Neuronal stem cell (in vitro differentiated cells): Measurements from ENCODE around the gene LDHB.

Experiments used
- DNase-seq: peaks from one replicate; pipeline ENCODE4 v3.0.0-alpha.2; 2013; ENCODE audit warnings: low spot score
- H2AFZ ChIP-seq: one replicate; pipeline ENCODE4 v1.6.1; 2013; ENCODE audit warnings: mild to moderate bottlenecking, low read length, inconsistent platforms
- H2AK5ac ChIP-seq: 2 replicates; pipeline ENCODE4 v1.6.1; 2013; ENCODE audit warnings: low read depth, mild to moderate bottlenecking, inconsistent platforms, low read length, moderate library complexity, mixed read lengths
- H2BK120ac ChIP-seq: 2 replicates; pipeline ENCODE4 v1.6.1; 2013; ENCODE audit warnings: low read depth, mild to moderate bottlenecking, inconsistent platforms, low read length, moderate library complexity, mixed read lengths
- H2BK12ac ChIP-seq: one replicate; pipeline ENCODE4 v1.6.1; 2013; ENCODE audit warnings: low read length, inconsistent platforms
- H2BK15ac ChIP-seq: 2 replicates; pipeline ENCODE4 v1.6.1; 2013; ENCODE audit warnings: mild to moderate bottlenecking, low read length, inconsistent platforms, mixed read lengths
- H2BK5ac ChIP-seq: one replicate; pipeline ENCODE4 v1.6.1; 2013; ENCODE audit warnings: inconsistent platforms, mild to moderate bottlenecking, low read length, moderate library complexity
- H3K14ac ChIP-seq: one replicate; pipeline ENCODE4 v1.6.1; 2013; ENCODE audit warnings: low read length, inconsistent platforms
- H3K18ac ChIP-seq: 2 replicates; pipeline ENCODE4 v1.6.1; 2013; ENCODE audit warnings: low read length, inconsistent platforms
- H3K23ac ChIP-seq: 2 replicates; pipeline ENCODE4 v1.6.1; 2013; ENCODE audit warnings: low read depth, mild to moderate bottlenecking, mixed read lengths, low read length, inconsistent platforms; ENCODE audit not compliant: poor library complexity
- H3K27ac ChIP-seq: replicated peaks from 3 replicates; pipeline ENCODE4 v1.5.1; 2013; ENCODE audit warnings: low read length, inconsistent platforms
- H3K27me3 ChIP-seq, 3 experiments: 2 replicates each; pipeline ENCODE4 v1.6.1; 2013; ENCODE audit warnings: low read length in 3 of 3, mild to moderate bottlenecking in 2 of 3, inconsistent platforms in 1 of 3, low read depth in 1 of 3, mixed read lengths in 1 of 3, moderate library complexity in 1 of 3; ENCODE audit not compliant: control insufficient read depth in 3 of 3, insufficient read depth in 3 of 3
- H3K36me3 ChIP-seq, 2 donors: replicated peaks in 1 of 2; 2 replicates each; pipeline ENCODE4 v1.6.1; 2013; ENCODE audit warnings: low read length in 2 of 2; ENCODE audit not compliant: control insufficient read depth in 2 of 2, insufficient read depth in 2 of 2
- H3K4ac ChIP-seq: 2 replicates; pipeline ENCODE4 v1.6.1; 2013; ENCODE audit warnings: inconsistent platforms, mild to moderate bottlenecking, low read length, moderate library complexity
- H3K4me1 ChIP-seq, 2 donors: 1 replicate in 1 of 2; 2 replicates in 1 of 2; pipeline ENCODE4 v1.6.1; 2013; ENCODE audit warnings: low read length in 2 of 2, low read depth in 1 of 2; ENCODE audit not compliant: control insufficient read depth in 2 of 2, insufficient read depth in 1 of 2
- H3K4me2 ChIP-seq: one replicate; pipeline ENCODE4 v1.6.1; 2013; ENCODE audit warnings: mild to moderate bottlenecking, low read length, inconsistent platforms; ENCODE audit not compliant: insufficient read depth, poor library complexity, severe bottlenecking
- H3K4me3 ChIP-seq, 2 donors: 2 replicates each; pipeline ENCODE4 v1.5.1; 2013; ENCODE audit warnings: low read length in 2 of 2, mild to moderate bottlenecking in 2 of 2, inconsistent platforms in 1 of 2, moderate library complexity in 1 of 2
- H3K79me1 ChIP-seq: one replicate; pipeline ENCODE4 v1.6.1; 2013; ENCODE audit warnings: low read depth, mild to moderate bottlenecking, inconsistent platforms, low read length, moderate library complexity
- H3K9ac ChIP-seq: one replicate; pipeline ENCODE4 v1.6.1; 2013; ENCODE audit warnings: mild to moderate bottlenecking, low read depth, low read length, inconsistent platforms; ENCODE audit not compliant: poor library complexity
- H3K9me3 ChIP-seq, 2 donors: replicated peaks in 1 of 2; 2 replicates each; pipeline versions ENCODE3 to v1.6.1; 2013; ENCODE audit warnings: low read length in 2 of 2, mild to moderate bottlenecking in 2 of 2, inconsistent platforms in 1 of 2, low read depth in 1 of 2, mixed read lengths in 1 of 2, moderate library complexity in 1 of 2; ENCODE audit not compliant: control insufficient read depth in 2 of 2, insufficient read depth in 1 of 2
- H4K8ac ChIP-seq: one replicate; pipeline ENCODE4 v1.6.1; 2013; ENCODE audit warnings: low read depth, mild to moderate bottlenecking, inconsistent platforms, low read length, moderate library complexity
- H4K91ac ChIP-seq: one replicate; pipeline ENCODE4 v1.6.1; 2013; ENCODE audit warnings: low read length, low read depth, mild to moderate bottlenecking, inconsistent platforms; ENCODE audit not compliant: poor library complexity
- WGBS, 2 donors: extraction: QIAGEN DNeasy Blood & Tissue Kit; methylation state at CpG; one replicate each; pipeline ENCODE4 v1.1.7; 2013; ENCODE audit warnings: missing lambda C conversion rate in 2 of 2, mixed read lengths in 1 of 2; ENCODE audit not compliant: insufficient read length in 2 of 2, insufficient replicate concordance in 1 of 2; ENCODE audit errors: extremely low coverage in 2 of 2; 5-methylcytosine and 5-hydroxymethylcytosine counted together

LDHB gene

DNA sequence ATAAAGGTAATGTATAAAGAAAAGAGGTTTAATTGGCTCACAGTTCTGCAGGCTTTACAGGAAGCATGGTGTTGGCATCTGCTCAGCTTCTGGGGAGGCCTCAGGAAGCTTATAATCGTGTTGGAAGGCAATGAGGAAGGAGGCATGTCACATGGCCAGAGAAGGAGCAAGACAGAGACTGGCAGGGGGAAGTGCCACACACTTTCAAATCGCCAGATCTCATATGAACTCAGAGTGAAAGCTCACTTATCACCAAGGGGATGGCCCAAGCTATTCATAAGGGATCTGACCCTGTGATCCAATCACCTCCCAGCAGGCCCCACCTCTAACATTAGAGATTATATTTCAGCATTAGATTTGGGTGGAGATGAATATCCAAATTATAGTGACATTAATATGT, 26.3 kb downstream of the LDHB start:
- Histone ChIP-seq H3K4me1 (no peaks in the 10 kb centered on the region), H3K9ac (no peak overlapping the region), H2BK12ac (no peak overlapping the region), H3K27ac (no peak overlapping the region), H3K18ac (no peak overlapping the region), H4K8ac (no peak overlapping the region), H3K27me3 (no peaks in the 10 kb centered on the region), H2BK5ac (no peak overlapping the region), H3K4me3 (no peak overlapping the region), H3K79me1 (no peaks in the 10 kb centered on the region), H2BK15ac (no peak overlapping the region), H2AFZ (no peak overlapping the region), H4K91ac (no peak overlapping the region), H2AK5ac (no peak overlapping the region), H3K36me3 (peaks cover 10 to 32% of the 10 kb centered on the region in 2 donors), H3K23ac (no peak overlapping the region), H3K9me3 (no peaks in the 10 kb centered on the region), H2BK120ac (no peak overlapping the region), H3K4ac (no peak overlapping the region), H3K14ac (no peak overlapping the region), H3K4me2 (no peak overlapping the region)
- DNase-seq = no peak
- no CpG with 5 or more reads among the region's 2 CpGs for WGBS, 2 donors

DNA sequence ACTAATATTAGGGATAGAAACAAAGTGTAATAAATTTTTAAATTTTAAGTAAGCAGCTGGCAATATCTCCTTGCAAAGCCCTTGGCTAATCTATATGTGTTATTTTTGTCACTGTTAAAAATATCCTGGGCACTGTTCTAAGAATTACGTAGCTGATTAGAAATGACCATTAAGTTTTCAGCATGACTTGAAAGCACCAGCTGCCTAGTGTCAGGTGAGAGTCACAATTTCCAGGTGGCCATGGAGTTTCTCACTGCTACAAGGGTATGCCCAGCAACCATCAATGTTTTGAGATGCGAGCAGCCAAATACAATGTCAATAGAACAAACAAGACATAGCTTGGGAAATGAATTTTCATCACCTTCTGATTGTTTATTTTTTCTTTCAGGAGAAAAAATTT, 29.7 kb downstream of the LDHB start:
- H2BK5ac ChIP-seq = no peak overlapping the region
- no peaks in the 10 kb centered on the region for H3K4me1 ChIP-seq
- no peak overlapping the region for H2AFZ ChIP-seq
- no peak overlapping the region for H3K9ac ChIP-seq
- no peak overlapping the region for H3K4me2 ChIP-seq
- H2BK15ac ChIP-seq = no peak overlapping the region
- H2BK120ac ChIP-seq = no peak overlapping the region
- no peak for DNase-seq
- H3K18ac ChIP-seq = no peak overlapping the region
- no CpG with 5 or more reads among the region's 2 CpGs for WGBS, 2 donors
- H3K27me3 ChIP-seq = no peaks in the 10 kb centered on the region
- no peak overlapping the region for H3K14ac ChIP-seq
- no peak overlapping the region for H2AK5ac ChIP-seq
- no peak overlapping the region for H2BK12ac ChIP-seq
- no peak overlapping the region for H4K8ac ChIP-seq
- H3K79me1 ChIP-seq = no peaks in the 10 kb centered on the region
- no peak overlapping the region for H3K27ac ChIP-seq
- no peak overlapping the region for H3K23ac ChIP-seq
- H3K9me3 ChIP-seq = no peaks in the 10 kb centered on the region
- H3K36me3 ChIP-seq = peaks cover 0 to 2% of the 10 kb centered on the region in 2 donors
- no peak overlapping the region for H4K91ac ChIP-seq
- H3K4me3 ChIP-seq = no peak overlapping the region
- H3K4ac ChIP-seq = no peak overlapping the region

DNA sequence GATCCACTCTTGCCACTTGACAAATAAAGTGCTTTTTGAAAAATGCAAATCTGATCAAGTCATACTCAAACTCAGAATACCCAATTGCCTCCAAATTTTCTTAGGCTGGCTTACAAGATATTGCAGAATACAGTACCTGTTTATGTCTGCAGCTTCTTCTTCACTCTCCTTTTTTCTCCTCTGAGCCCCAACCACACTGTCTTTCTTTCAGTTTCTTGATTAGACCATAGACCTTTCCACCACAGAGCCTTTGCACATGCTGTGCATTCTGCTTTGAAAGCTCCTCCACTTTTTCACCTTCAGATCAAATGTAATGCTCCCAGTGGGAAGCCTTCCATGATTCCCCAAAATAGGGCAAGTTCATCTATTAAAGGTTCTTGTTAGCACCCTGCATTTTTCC, 39.1 kb downstream of the LDHB start:
- no peak overlapping the region for H2AK5ac ChIP-seq
- H3K23ac ChIP-seq = no peak overlapping the region
- no peak overlapping the region for H4K8ac ChIP-seq
- no peak overlapping the region for H3K14ac ChIP-seq
- no peak overlapping the region for H2BK12ac ChIP-seq
- no peak overlapping the region for H2BK5ac ChIP-seq
- H3K9me3 ChIP-seq = no peaks in the 10 kb centered on the region
- no peak overlapping the region for H2BK15ac ChIP-seq
- no peak overlapping the region for H4K91ac ChIP-seq
- H2BK120ac ChIP-seq = no peak overlapping the region
- H3K4me2 ChIP-seq = no peak overlapping the region
- H3K4ac ChIP-seq = no peak overlapping the region
- H3K27me3 ChIP-seq = no peaks in the 10 kb centered on the region
- H3K4me3 ChIP-seq = no peak overlapping the region
- H3K18ac ChIP-seq = no peak overlapping the region
- no peak overlapping the region for H3K27ac ChIP-seq
- no peaks in the 10 kb centered on the region for H3K79me1 ChIP-seq
- H3K36me3 ChIP-seq = no peaks in the 10 kb centered on the region
- H3K9ac ChIP-seq = no peak overlapping the region
- no peak overlapping the region for H2AFZ ChIP-seq
- DNase-seq = no peak
- no peaks in the 10 kb centered on the region for H3K4me1 ChIP-seq

DNA sequence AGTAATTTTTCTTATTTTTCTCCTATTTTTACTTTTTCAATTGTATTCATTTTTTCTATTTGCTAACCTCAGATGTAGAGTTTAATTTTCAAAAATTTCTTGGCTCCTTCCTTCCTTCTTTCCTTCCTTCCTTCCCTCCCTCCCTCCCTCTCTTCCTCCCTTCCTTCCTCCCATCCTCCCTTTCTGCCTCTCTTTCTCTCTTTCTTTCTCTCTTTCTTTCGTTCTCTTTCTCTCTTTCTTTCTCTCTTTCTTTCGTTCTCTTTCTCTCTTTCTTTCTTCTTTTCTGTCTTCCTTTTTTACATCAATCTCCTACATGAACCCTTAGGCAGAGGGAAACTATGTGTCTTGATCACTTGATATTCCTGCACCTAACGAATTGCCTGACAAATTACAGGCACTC, 40.6 kb downstream of the LDHB start:
- Histone ChIP-seq H2BK120ac (no peak overlapping the region), H2AFZ (no peak overlapping the region), H2AK5ac (no peak overlapping the region), H2BK12ac (no peak overlapping the region), H3K27ac (no peak overlapping the region), H3K4ac (no peak overlapping the region), H3K4me1 (no peaks in the 10 kb centered on the region), H3K4me3 (no peak overlapping the region), H2BK15ac (no peak overlapping the region), H3K79me1 (no peaks in the 10 kb centered on the region), H4K8ac (no peak overlapping the region), H2BK5ac (no peak overlapping the region), H3K4me2 (no peak overlapping the region), H3K23ac (no peak overlapping the region), H3K9me3 (no peaks in the 10 kb centered on the region), H4K91ac (no peak overlapping the region), H3K18ac (no peak overlapping the region), H3K36me3 (no peaks in the 10 kb centered on the region), H3K27me3 (no peaks in the 10 kb centered on the region), H3K9ac (no peak overlapping the region), H3K14ac (no peak overlapping the region)
- no CpG with 5 or more reads among the region's 3 CpGs for WGBS, 2 donors
- DNase-seq = no peak
